Right ventricle myocardium inferior (tissue), 1 donor: ENCODE measurements around the gene PRKAR1B. TPM values are rescaled to one million over a fixed set of nuclear protein-coding genes. Genes with fewer than 3 reads are reported as not detected.

ENCODE experiments used
- ATAC-seq: fragments of 200-7000 bp; cut with Tn5 transposase; one replicate; pipeline ENCODE4 v1.9.1; 2020; ENCODE audit warnings: mild to moderate bottlenecking, moderate library complexity
- DNase-seq: peaks from one replicate; pipeline ENCODE4 v3.0.0; 2021; ENCODE audit errors: missing footprints
- intact Hi-C: fragments of 100-400 bp; cut with DNase I; formaldehyde crosslinking; loops from one replicate; pipeline ENCODE4 v1.11.0; 2022
- total RNA-seq: library from RNA; stranded (reverse); fragmentation: NEBNext Ultra II Directional; extraction: Animal tissue kit (Norgen Biotek cat#: 25700); gene quantifications from one replicate; pipeline ENCODE4 v1.2.1, GENCODE V29; 2021
- donor health status: DM: no; HTN: yes; CAD: no; lungs with severe emphysema.

Gene PRKAR1B
- total RNA-seq, 1 donor from 2014 or later, result 16.7 TPM

DNA sequence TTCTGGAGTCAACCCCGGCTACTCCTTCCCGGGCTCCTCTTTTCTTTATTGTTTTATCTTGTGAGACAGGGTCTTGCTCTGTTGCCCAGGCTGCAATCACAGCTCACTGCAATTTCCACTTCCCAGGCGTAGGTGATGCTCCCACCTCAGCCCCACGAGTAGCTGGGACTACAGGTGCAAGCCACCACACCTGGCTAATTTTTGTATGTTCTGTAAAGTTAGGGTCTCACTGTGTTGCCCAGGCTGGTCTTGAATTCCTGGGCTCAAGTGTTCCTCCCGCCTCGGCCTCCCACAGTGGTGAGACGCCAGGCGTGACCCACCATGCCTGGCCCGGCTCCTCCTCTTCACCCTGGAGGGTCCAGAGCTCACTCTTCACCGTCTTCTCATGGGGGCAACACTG is 192.1 kb downstream of the PRKAR1B start:
- no peak for ATAC-seq

DNA sequence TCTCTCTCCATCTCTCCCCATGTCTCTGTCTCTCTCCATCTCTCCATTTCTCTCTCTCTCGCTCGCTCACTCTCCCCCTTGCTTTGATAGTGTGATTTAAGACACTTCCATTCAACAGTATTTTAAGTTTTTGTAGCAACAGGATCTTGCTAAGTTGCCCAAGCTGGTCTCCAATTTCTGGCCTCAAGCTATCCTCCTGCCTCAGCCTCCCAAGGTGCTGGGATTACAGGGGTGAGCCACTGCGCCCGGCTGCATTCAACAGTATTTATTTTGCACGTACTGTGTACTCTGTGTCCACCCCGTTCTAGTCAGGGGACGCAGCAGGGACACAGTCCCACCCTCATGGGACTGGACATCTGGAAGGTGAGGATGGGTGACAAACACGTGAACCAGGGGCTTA is 193.0 kb downstream of the PRKAR1B start:
- intact Hi-C loops, result no loop called here
- ATAC-seq (no peak), DNase-seq (no peak)

More for the DNA sequence above, 192.1 kb downstream of the PRKAR1B start:
- DNase-seq, result no peak
- intact Hi-C loops, result no loop called here

DNA sequence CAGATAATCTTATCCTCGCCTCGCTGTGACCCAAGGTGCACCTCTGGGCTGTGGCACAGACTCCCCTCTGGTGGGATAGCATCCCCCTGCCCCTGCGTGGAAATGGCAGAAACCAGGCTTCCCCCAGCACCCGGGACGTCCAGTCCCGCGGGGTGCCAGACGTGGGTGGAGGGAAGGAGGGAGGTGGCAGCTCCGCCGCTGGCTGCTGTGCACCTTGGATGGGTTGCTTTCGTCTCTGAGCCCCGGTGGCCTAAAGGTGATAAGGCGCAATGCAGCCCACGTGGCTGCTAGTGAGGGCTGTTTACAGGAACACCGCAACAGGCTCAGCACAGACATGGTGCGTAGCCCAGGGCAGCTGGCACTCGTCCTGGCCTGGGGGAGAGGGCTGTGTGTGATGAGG is 193.8 kb downstream of the PRKAR1B start:
- ATAC-seq, result no peak
- intact Hi-C loops, result no loop called here
- no peak for DNase-seq

DNA sequence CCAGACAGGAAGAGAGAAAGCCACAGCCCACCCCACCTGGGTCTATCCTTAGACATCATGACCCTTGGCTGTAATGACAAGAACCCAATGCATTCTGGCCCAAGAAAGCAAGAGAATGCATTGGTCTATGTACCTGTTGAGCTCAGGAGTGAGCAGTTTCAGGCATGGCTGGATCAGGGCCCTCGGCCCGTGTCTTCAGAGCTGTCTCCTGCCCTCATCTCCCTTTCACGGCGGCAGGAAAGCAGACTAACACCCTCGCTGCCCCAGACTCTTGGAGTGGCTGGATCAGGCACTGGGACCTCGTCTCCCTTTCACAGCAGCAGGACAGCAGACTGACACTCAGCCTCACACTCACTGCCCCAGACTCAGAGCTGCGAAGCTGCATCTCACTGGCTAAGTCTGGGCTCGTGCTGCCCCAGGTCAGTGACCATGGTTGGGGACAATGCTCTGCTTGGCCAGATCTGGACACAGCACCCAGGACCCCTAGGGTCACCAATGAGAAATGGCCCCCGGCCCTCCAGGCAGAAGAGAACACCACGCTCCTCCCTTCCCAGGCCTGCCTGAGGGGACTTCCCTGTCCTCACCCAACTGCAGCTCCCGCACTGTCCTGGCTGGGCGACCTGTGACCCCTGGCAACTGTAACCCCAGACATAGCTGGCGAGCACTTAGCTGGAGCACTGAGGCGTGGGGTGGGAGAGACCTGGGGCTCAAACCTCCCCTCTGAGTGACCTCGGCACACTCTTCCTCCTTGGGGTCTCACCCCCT is 194.5 kb downstream of the PRKAR1B start:
- DNase-seq (no peak), ATAC-seq (no peak)
- intact Hi-C loops, result no loop called here

DNA sequence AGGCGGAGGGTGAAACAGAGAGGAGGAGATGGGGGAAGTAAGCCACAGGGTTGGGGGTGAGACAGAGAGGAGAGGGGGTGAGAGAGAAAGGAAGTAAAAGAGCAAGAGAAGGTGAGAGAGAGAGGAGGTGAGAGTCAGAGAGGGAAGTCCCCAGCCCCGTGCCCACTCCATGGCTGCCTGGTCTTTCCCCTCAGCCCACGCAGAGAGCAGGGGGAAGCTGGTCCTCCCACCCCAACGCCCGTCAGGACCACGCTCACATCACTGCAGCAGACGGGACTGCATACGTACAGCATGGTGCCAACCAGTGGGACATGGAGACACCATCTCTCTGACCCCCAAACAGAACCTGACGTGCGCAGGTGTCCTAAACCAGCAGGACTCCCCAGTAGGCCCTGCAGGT is 195.3 kb downstream of the PRKAR1B start:
- no peak for ATAC-seq
- intact Hi-C loops, result no loop called here
- no peak for DNase-seq

DNA sequence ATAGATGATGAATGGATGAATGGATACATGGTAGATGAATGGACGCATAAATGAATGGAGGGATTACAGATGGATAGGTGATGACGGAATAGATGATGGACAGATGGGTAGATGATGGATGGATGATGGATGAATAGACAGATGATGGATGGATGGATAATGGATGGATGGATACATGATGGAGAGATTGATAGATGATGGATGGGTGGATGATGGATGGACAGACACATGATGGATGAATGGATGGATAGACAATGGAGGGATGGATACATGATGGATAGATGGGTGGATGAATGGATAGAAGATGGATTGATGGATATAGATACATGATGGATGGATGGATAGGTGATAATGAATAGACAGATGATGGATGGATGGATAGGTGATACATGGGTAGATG is 198.6 kb downstream of the PRKAR1B start:
- intact Hi-C loops, result no loop called here
- DNase-seq (no peak), ATAC-seq (no peak)

DNA sequence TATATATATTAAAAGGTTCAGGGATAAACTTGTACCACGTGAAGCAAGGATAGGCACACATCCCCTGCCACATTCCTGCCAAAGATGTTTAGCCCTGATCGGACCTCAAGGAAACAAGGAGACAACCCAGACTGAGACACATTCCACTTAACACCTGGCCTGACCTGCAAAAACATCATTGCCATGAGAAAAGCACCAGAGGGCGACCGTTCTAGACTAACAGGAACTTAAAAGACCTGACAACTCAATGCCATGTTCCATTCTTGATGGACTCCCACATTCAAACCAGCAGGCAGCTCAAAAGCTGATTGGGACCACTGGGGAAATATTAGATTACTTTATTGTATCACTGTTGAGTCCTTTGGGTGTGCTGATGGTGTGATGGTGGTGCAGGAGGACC is 199.4 kb downstream of the PRKAR1B start:
- DNase-seq, result no peak
- ATAC-seq, result no peak
- intact Hi-C loops, result no loop called here

DNA sequence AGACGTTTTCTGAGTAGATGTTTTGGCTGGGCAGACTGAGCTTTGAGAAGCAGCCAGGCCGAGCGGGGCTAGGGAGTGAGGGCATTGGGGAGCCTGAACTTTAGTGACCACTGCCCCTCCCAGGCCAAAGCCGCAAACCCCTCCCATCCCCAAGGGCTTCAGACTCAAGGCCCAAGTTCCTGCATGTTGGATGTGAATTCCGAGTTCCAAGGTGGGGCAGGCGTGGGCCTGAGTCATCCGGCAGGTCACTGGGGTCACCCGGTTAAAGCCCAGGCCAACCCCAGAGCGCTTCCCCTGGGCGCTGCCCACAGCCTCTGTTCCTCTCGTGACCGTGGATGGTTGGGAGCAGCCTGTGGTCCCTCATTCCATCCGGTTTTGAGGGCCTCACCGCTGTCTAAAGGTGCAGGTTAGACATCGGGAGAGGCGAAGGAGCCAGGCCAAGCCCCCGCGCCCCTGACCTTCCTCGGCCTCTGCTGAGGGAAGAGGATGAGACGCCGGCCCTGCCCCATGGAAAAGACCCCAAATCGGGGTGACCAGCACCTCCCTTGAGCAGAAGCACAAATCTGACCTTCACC is 200.5 kb downstream of the PRKAR1B start:
- ATAC-seq (no peak), DNase-seq (no peak)
- intact Hi-C loops, result no loop called here

DNA sequence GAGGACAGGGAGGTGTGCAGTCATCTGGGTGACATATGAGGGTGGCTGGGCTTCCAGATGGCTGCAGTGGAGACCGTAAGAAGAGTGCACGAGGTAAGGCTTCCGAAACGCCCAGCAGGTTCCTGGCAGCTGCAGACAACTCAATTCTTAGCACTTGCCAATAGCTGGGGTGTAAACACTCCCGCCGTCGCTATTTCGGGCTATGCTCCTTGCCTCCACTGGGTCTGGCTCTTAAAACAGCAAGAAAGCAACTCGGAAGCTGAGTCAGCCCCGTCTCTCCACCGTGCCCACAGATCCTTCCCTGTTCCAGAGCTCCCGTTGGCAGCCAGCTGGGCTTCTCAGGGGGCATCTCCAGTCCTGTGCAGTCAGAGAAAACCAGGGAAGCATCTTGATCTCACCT is 201.3 kb downstream of the PRKAR1B start:
- intact Hi-C loops, result no loop called here
- ATAC-seq, result no peak

DNA sequence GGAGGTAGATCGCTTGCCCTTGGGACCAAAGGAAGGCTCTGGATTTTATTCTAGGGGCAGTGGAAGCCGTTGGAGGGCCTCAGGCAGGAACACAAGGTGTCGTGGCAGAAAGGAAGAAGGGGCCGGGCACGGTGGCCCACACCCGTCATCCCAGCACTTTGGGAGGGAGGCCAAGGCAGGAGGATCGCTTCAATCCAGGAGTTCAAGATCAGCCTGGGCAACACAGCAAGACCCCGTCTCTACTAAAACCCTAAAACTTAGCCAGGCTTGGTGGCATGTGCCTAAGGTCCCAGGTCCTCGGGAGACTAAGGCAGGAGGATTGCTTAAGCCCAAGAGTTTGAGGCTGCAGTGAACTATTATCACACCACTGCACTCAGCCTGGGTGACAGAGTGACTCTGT is 202.3 kb downstream of the PRKAR1B start:
- intact Hi-C loops, result loop anchor here (5.0 kb wide), 1 partner anchor 118 kb away; no protein-coding TSS in a partner anchor
- no peak for ATAC-seq
- DNase-seq, result no peak

More for the DNA sequence above, 201.3 kb downstream of the PRKAR1B start:
- no peak for DNase-seq

DNA sequence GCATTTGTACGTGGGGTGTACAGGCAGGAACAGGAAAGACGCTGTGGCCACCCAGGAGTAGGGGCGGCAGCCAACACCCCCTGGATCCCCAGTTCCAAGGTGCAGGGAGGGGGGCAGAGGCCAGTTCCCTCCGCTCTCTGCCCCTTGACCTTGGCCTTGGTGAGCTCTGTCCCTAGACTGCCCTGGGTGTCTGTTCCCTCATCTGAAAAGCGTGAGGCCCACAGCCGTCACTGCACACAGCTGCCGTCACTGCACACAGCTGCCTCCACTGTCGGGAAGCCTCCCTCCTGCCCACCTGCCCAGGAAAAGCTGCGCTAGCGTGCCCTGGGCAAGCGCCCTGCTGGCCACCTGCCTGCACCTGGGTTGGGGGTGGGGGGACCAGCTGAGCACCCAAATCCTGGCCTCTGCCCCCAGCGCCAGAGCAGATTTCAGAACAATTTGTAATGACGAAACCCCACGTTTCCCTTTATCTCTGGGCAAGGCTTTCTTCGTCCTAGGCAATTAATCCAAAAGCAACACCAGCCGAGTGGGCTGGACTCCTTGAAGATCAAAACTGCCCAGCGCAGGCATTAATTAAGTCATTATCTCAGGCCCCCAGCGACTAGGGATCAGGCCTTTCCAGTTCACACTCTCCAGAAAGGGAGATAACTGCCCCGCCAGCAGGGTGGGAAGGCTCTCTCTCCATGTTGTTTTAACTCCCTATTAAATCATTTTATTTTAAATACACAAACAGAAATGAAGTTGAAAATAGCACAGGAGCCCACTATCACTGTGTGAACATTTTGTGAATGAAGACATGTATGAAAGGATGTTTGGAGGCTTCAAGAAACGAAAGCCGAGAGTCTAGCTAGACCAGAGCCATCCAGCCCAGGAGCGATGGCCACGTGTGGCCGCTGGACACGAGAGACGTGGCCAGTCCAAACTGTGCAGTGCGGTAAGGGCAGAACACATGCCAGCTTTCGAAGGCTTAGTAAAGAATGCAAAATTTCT is 203.4 kb downstream of the PRKAR1B start:
- ATAC-seq (no peak), DNase-seq (no peak)
- intact Hi-C loops, result loop anchor here (5.0 kb wide), 1 partner anchor 119 kb away; no protein-coding TSS in a partner anchor

DNA sequence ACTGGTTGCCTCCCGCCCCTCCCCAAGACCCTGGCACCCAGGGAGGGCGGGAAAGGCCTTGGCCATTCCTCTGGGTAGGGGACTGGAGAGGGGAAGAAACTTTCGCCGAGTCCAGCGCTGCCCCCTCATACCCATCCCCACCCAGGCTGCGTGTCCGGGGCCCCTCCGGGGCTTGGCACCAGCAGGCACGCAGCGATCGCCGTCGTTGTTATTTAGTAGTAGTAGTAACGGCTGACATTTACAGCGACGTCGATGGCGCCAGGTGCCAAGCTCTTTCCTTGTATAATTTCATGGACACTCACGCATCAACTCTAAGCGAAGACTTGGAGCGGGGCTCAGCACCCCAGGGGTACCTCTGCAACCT is 204.1 kb downstream of the PRKAR1B start:
- ATAC-seq (no peak), DNase-seq (no peak)
- intact Hi-C loops, result loop anchor here (1.0 to 5.0 kb wide), 2 partner anchors 119 to 209 kb away; no protein-coding TSS in a partner anchor

DNA sequence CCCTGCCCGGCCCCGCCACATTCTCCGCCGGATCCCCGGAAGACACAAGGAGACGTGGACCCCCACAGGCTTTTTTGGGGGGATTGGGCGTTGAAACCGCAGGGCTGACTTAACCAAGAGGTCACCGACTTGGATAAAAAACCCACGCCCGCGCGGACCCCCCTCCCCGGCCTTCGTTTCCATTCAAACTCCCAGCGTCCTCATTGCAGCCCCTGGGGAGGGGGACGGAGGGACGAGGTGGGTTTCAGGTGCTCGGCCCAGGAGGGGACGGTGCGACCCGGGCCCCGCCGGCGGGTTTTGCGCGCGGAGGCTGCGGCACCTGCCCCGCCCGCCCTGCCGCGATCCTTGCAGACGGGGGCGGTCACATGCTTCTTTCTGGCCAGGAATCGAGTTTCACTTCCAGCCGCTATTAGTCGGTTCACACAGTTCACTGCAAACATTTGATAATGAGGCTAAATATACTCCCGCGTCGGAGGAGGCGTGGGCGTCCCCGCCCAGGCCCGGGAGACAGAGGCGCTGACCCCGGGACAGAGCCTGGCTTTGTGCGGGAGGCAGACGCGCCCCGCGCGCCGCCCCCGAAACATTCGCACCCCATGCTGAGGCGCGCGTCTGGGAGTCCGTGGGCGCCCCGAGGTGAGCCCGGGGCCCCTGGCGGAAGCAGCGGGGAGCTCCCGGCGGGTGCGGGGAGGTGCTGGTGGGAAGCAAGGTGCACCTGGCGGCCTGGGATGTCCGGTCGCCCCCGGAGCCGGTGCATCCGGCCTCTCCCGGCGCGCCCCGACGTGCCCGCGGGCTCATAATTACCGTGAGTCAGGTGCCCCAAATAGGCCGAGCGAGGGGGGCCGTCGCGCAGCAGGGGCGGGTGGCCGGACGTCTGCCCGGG is 204.8 kb downstream of the PRKAR1B start:
- DNase-seq, result no peak
- intact Hi-C loops, result loop anchor here (1.0 to 5.0 kb wide), 2 partner anchors 120 to 210 kb away; no protein-coding TSS in a partner anchor
- ATAC-seq, result peak; percentile 66

DNA sequence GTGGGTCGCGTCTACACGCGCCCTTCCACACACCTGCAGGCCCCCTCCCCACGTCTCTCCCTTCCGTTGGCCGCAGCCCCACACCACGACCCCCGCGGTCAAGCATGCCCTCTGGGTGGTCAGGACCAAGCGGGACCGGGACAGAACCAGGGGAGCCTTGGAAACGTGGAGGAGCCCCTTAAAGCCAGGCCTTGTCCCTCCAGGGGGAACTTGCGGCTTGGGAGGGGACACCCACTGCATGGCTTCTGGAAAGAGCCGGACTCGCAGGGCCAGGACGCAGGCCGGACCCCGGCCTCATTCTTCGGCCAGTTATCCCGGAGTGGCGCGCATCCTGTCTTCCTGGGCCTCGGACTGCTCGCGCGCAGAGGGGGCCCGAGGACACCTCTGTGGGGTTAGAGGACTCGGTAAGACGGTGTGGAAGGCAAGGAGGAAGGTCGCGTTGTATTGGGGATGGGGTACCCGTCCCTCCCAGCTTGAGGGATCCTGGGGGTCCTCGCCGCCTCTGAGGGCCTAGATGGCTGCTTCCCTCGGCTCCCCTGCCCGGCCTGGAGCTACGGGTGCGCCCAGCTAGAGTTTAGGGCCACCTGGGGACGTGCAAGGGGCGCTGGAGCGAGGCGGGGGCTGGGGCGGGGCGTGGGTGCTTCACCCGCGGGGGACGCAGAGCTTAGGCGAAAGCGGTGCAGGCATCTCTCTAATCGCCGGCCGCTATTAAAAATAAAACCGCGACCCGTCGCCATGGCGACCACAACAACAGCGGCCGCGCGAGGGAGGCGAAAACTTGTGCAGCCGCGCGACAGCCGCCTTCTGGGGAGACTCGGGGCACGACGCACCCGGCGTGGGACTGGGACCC is 205.6 kb downstream of the PRKAR1B start:
- intact Hi-C loops, result loop anchor here (1.0 to 5.0 kb wide), 3 partner anchors 121 to 211 kb away; no protein-coding TSS in a partner anchor
- DNase-seq (peak; percentile 89), ATAC-seq (peak; percentile 34)

DNA sequence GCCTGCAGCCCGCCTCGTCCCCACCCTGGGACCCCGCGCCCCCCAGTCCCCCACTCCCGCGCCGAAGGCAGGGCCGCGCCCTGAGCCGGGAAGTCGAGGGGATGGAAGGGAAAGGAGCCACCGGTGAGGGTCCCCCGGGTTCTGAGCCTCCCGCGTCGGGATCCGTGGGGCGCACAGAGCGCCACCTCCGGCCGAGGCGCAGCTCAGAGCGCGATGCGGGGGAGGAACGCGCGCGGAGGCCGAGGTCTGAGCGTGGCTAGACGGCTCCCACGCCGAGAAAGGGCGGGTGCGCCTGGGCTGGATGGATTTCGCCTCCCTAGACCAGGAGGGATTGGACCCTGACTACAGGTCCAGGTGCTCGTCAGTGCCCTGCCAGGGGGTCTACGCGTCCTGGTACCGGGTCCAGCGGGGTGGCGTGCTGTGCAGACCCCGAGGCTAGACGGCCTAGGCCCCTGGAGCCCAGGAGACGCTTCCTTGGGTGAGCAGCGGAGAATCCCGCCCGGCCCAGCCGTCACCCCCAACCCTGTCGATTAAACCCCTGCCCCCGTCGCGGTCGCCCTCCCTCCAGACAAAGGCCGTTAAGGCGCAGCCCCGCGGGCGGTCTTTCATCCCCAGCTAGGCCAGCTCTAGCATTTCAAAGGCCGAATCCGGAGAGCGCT is 206.4 kb downstream of the PRKAR1B start:
- DNase-seq, result no peak
- intact Hi-C loops, result loop anchor here (2.0 to 5.0 kb wide), 2 partner anchors 122 to 144 kb away; no protein-coding TSS in a partner anchor
- ATAC-seq, result no peak

DNA sequence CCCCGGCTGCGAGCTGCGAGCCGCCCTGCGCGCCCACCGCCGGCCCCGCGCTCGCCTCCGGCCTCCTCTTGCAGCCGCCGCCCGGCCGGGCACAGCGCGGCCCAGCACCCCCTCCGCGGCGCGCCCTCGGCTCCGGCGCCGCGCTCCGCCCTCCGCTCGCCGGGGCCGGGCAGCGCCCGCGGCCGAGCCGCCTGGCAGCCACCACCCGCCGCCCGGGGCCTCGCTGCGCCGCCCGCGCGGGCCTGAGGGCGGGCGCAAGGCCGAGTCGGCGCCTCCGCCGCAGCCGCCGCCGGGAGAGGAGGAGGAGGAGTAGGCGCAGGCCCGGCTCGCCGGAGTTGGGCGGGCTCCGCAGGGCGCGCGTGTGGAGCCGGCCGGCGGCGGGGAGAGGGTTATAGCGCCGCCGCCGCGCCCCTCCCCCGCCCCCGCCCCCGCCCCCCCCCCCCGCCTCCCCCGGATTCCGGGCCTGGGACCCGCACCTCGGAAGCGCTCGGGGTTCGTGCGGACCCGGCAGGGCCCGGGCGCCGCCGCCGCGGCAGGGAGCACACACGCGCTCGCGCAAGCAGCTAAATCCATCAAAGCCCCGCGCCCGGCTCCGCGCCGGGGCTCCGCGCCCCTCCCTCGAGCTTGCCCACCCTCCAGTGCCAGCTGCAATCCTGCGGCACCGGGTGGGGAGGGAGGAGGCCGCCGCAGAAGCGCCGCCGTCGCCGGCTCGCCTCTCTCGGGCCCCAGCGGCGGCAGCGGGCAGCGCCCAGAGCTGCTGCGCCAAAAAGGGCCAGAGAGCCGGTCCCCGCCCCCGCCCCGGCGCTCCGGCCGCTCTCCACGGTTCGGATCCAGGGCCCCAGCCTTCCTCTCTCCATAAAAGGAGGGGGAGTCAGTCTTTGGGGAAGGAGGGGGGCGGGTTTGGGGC is 207.3 kb downstream of the PRKAR1B start, which contains the start of gene PDGFA:
TSS of gene PDGFA (minus strand) at position 363 of the 907 bp plus-strand sequence. CDS start 845 bp downstream, outside the sequence.
- DNase-seq, result no peak
- peak; percentile 30 for ATAC-seq
- intact Hi-C loops, result loop anchor here (2.0 to 5.0 kb wide), 2 partner anchors 123 to 145 kb away; no protein-coding TSS in a partner anchor
